Measurements from ENCODE around the gene RBP2.

Gene RBP2

GRCh38 chr3:139444446-139444845 lies 31.9 kb downstream of the RBP2 start:
- Histone ChIP-seq H4K20me1 (ENCODE audit: low read depth, low read length) (no peaks in the 10 kb centered on the region), H3K4me3 (ENCODE audit: insufficient read depth, low read length, poor library complexity, severe bottlenecking) (no peak overlapping the region), H3K36me3 (ENCODE audit: low read length) (no peaks in the 10 kb centered on the region), H3K9me2 (replicated peaks; ENCODE audit: insufficient read depth, low read length) (no peaks in the 10 kb centered on the region), H3K79me2 (ENCODE audit: insufficient read depth, low read length) (no peaks in the 10 kb centered on the region), H3K9me3 (ENCODE audit: insufficient read depth, low read length) (no peaks in the 10 kb centered on the region), H2AFZ (ENCODE audit: low read depth, low read length, severe bottlenecking) (no peak overlapping the region), H3K27me3 (ENCODE audit: low read length) (no peaks in the 10 kb centered on the region), H3K27ac (ENCODE audit: low read depth, low read length) (no peak overlapping the region), H3K9ac (ENCODE audit: low read length) (no peak overlapping the region), H3F3A (ENCODE audit: insufficient read depth) (no peaks in the 10 kb centered on the region), H3K4me2 (ENCODE audit: low read depth, low read length, poor library complexity, severe bottlenecking) (no peak overlapping the region)
- TF ChIP-seq EZH2phosphoT487 (conservative IDR thresholded peaks at IDR 0.05; ENCODE audit: low read length) (no peak), CTCF (IDR thresholded peaks at IDR 0.05; ENCODE audit: insufficient read depth, low read length, poor library complexity, severe bottlenecking) (no peak)

GRCh38 chr3:139443186-139443585 lies 33.1 kb downstream of the RBP2 start:
- no peaks in the 10 kb centered on the region for H3K9me3 ChIP-seq (ENCODE audit: insufficient read depth, low read length)
- H3K27me3 ChIP-seq (ENCODE audit: low read length): no peaks in the 10 kb centered on the region
- H3K27ac ChIP-seq (ENCODE audit: low read depth, low read length): no peak overlapping the region
- H3F3A ChIP-seq (ENCODE audit: insufficient read depth): no peaks in the 10 kb centered on the region
- H3K9ac ChIP-seq (ENCODE audit: low read length): no peak overlapping the region
- H3K4me3 ChIP-seq (ENCODE audit: insufficient read depth, low read length, poor library complexity, severe bottlenecking): no peak overlapping the region
- no peaks in the 10 kb centered on the region for H3K36me3 ChIP-seq (ENCODE audit: low read length)
- no peaks in the 10 kb centered on the region for H3K79me2 ChIP-seq (ENCODE audit: insufficient read depth, low read length)
- no peaks in the 10 kb centered on the region for H3K9me2 ChIP-seq (replicated peaks; ENCODE audit: insufficient read depth, low read length)
- H4K20me1 ChIP-seq (ENCODE audit: low read depth, low read length): no peaks in the 10 kb centered on the region
- no peak overlapping the region for H2AFZ ChIP-seq (ENCODE audit: low read depth, low read length, severe bottlenecking)
- TF ChIP-seq CTCF (IDR thresholded peaks at IDR 0.05; ENCODE audit: insufficient read depth, low read length, poor library complexity, severe bottlenecking) (no peak), EZH2phosphoT487 (conservative IDR thresholded peaks at IDR 0.05; ENCODE audit: low read length) (no peak)
- H3K4me2 ChIP-seq (ENCODE audit: low read depth, low read length, poor library complexity, severe bottlenecking): no peak overlapping the region

GRCh38 chr3:139441656-139442055 lies 34.7 kb downstream of the RBP2 start:
- Histone ChIP-seq H3K4me2 (ENCODE audit: low read depth, low read length, poor library complexity, severe bottlenecking) (no peak overlapping the region), H3K9ac (ENCODE audit: low read length) (no peak overlapping the region), H3K4me3 (ENCODE audit: insufficient read depth, low read length, poor library complexity, severe bottlenecking) (no peak overlapping the region), H3K9me2 (replicated peaks; ENCODE audit: insufficient read depth, low read length) (no peaks in the 10 kb centered on the region), H3K79me2 (ENCODE audit: insufficient read depth, low read length) (no peaks in the 10 kb centered on the region), H3F3A (ENCODE audit: insufficient read depth) (no peaks in the 10 kb centered on the region), H3K27me3 (ENCODE audit: low read length) (no peaks in the 10 kb centered on the region), H3K27ac (ENCODE audit: low read depth, low read length) (no peak overlapping the region), H3K36me3 (ENCODE audit: low read length) (no peaks in the 10 kb centered on the region), H3K9me3 (ENCODE audit: insufficient read depth, low read length) (no peaks in the 10 kb centered on the region), H4K20me1 (ENCODE audit: low read depth, low read length) (no peaks in the 10 kb centered on the region), H2AFZ (ENCODE audit: low read depth, low read length, severe bottlenecking) (no peak overlapping the region)
- no peak for TF ChIP-seq EZH2phosphoT487 (conservative IDR thresholded peaks at IDR 0.05; ENCODE audit: low read length)
- no peak for TF ChIP-seq CTCF (IDR thresholded peaks at IDR 0.05; ENCODE audit: insufficient read depth, low read length, poor library complexity, severe bottlenecking)
